DND-41 (cell line): ENCODE data around the gene SLC31A1.

Experiments
- EZH2 ChIP-seq: IDR thresholded peaks from 3 replicates; pipeline ENCODE4 v1.6.1; 2012; ENCODE audit warnings: borderline replicate concordance, low read depth, mild to moderate bottlenecking, moderate library complexity, low read length, inconsistent platforms; ENCODE audit not compliant: severe bottlenecking
- TF ChIP-seq, protein P1 (sequence below): IDR thresholded peaks from 2 replicates; pipeline ENCODE4 v1.5.1; 2012; ENCODE audit warnings: borderline replicate concordance, low read length, moderate library complexity, mild to moderate bottlenecking; ENCODE audit not compliant: poor library complexity, severe bottlenecking; ENCODE audit errors: extremely low read depth

DNA sequence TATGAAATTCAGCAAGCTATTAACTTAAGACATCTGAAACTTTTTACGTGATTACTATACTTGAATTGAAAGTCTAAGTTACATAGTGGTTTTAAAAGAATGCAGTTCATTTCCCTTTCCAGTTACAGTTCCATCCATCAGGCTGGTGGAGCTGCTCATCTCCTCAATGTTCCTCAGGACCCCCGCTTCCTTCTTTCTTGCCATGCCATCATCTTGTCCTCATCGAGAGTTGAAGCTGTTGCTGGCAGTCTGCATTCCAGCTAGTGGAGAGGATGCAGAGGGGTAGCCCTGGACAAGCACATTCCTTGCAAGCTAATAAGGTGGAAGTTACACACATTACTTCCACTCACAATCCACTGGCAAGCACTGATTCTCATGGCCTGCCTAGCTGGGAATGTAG lies 90.6 kb downstream of the SLC31A1 start:
- TF ChIP-seq, protein P1, sequence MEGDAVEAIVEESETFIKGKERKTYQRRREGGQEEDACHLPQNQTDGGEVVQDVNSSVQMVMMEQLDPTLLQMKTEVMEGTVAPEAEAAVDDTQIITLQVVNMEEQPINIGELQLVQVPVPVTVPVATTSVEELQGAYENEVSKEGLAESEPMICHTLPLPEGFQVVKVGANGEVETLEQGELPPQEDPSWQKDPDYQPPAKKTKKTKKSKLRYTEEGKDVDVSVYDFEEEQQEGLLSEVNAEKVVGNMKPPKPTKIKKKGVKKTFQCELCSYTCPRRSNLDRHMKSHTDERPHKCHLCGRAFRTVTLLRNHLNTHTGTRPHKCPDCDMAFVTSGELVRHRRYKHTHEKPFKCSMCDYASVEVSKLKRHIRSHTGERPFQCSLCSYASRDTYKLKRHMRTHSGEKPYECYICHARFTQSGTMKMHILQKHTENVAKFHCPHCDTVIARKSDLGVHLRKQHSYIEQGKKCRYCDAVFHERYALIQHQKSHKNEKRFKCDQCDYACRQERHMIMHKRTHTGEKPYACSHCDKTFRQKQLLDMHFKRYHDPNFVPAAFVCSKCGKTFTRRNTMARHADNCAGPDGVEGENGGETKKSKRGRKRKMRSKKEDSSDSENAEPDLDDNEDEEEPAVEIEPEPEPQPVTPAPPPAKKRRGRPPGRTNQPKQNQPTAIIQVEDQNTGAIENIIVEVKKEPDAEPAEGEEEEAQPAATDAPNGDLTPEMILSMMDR, result no peak
- no peak for TF ChIP-seq EZH2
